ENCODE measurements around the gene WNK1. TPM values are rescaled to one million over a fixed set of nuclear protein-coding genes. Genes with fewer than 3 reads are reported as not detected.
A peak's percentile ranks its signal among the peaks of the same experiment; 100 is the strongest.

Gene WNK1
- total and polyA plus RNA-seq, 2 donors (not counting 3 experiments of a cell fraction or from before 2014, with no cell fraction given): 46.3 to 108 TPM

DNA sequence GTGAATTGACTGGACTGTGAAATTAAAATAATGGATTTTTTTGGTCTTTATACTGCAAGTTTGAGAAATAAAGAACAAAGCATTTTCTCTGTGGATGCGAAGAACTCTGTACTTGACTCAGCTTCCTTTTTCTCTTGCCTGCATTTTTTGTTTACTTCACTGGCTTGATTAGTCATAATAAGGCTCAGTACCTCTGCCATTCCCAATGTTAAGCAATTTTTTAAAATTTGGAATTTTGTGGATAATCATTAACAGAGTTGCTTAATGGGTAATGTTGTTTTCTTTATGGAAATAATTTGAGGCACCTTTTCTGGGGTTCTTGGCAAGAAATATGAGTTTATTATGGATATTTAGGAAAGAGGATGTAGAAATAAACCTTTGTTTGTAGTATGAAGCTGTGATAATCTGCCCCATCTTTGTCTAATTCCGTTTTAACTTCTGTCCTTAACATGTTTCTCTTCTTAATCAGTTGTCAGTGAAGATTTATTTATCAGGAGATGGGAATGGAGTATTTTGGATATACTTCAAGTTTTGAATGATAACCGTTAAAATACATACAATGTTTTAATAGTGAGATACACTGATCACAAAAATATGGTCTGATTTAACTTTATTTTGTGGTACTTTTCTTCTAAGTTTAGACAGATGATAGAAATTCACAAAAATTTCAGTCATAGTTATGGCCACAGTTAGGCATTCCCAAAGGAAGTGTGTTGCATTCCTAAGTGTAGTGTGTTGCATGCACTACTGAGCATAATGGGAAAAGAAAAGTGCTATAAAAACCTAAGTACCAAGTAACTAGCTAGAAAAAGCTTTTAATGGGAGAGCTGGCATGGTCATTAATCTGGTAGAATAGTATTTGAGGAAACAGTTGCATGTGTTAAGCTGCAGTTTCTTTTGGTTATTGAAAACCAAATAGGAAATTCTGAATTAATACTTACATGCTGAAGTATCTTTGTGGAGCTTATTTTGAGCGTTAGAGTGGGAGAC, 27.7 kb downstream of the WNK1 start:
- peak overlapping the region; percentile 61 for H3K9ac ChIP-seq (replicated peaks; ENCODE audit: extremely low read depth, insufficient read depth, low read length)
- intact Hi-C loops (cut with micrococcal nuclease): loop anchor here (2.0 kb wide), 2 partner anchors 15 to 27 kb away; partner anchors contain the start of gene WNK1
- dilution Hi-C loops (cut with MboI; ENCODE audit: extremely low pct_ligation_motif_present, low sequenced_read_pairs): no loop called here
- no peaks in the 10 kb centered on the region for H3K9me3 ChIP-seq (replicated peaks; ENCODE audit: control insufficient read depth, insufficient read depth, low read length)
- H3K9me1 ChIP-seq (replicated peaks; ENCODE audit: control insufficient read depth, extremely low read depth, insufficient read depth, low read length): no peaks in the 10 kb centered on the region
- TSS peak; percentile 23 for BruUV-seq (replicated peaks)
- FAIRE-seq (peak; percentile 73), DNase-seq (ENCODE audit: low read depth, low spot score) (peak; percentile 79)
- no peak overlapping the region for H2AFZ ChIP-seq (ENCODE audit: low read depth, low read length)
- H3K4me1 ChIP-seq (ENCODE audit: control insufficient read depth, extremely low read depth, insufficient read depth, low read length): peaks cover 23% of the 10 kb centered on the region
- H3K27me3 ChIP-seq (ENCODE audit: control insufficient read depth in 2 of 2, insufficient read depth in 2 of 2, low read length in 2 of 2): no peaks in the 10 kb centered on the region
- H3K27ac ChIP-seq (ENCODE audit: insufficient read depth, low read depth, low read length): peak overlapping the region; percentile 72
- H4K20me1 ChIP-seq (replicated peaks; ENCODE audit: control insufficient read depth, extremely low read depth, insufficient read depth, low read length): peaks cover 2% of the 10 kb centered on the region
- peak; percentile 79 for TF ChIP-seq FOS (IDR thresholded peaks at IDR 0.05; ENCODE audit: borderline replicate concordance, insufficient read depth, low read length)
- peak; percentile 27 for TF ChIP-seq JUN (IDR thresholded peaks at IDR 0.05; ENCODE audit: borderline replicate concordance, insufficient read depth, insufficient read length, low read depth)
- TF ChIP-seq, protein P1, sequence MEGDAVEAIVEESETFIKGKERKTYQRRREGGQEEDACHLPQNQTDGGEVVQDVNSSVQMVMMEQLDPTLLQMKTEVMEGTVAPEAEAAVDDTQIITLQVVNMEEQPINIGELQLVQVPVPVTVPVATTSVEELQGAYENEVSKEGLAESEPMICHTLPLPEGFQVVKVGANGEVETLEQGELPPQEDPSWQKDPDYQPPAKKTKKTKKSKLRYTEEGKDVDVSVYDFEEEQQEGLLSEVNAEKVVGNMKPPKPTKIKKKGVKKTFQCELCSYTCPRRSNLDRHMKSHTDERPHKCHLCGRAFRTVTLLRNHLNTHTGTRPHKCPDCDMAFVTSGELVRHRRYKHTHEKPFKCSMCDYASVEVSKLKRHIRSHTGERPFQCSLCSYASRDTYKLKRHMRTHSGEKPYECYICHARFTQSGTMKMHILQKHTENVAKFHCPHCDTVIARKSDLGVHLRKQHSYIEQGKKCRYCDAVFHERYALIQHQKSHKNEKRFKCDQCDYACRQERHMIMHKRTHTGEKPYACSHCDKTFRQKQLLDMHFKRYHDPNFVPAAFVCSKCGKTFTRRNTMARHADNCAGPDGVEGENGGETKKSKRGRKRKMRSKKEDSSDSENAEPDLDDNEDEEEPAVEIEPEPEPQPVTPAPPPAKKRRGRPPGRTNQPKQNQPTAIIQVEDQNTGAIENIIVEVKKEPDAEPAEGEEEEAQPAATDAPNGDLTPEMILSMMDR (IDR thresholded peaks at IDR 0.05; ENCODE audit: extremely low read depth in 1 of 2, insufficient read depth in 1 of 2, low read depth in 1 of 2, low read length in 2 of 2): no peak
- no peaks in the 10 kb centered on the region for H3K36me3 ChIP-seq (ENCODE audit: control insufficient read depth in 2 of 2, extremely low read depth in 1 of 2, insufficient read depth in 2 of 2, low read length in 2 of 2)
- ChIA-PET POLR2A (interaction anchor here (0.7 kb wide), 1 partner anchor 31 kb away, joined by 5 read pairs; no protein-coding TSS in a partner anchor), CTCF (interaction anchor here (0.6 to 4.4 kb wide), 16 partner anchors 8 to 313 kb away, joined by 3 to 28 read pairs (median 5); partner anchors contain the start of gene RAD52)
- peak overlapping the region in 2 of 3 experiments; percentile 17 to 62 for H3K4me3 ChIP-seq (replicated peaks in 1 of 3; ENCODE audit: insufficient read depth in 1 of 3, low read depth in 1 of 3, low read length in 3 of 3)
- peak overlapping the region; percentile 92 for H3K4me2 ChIP-seq (ENCODE audit: insufficient read depth, low read length)
- peaks cover 90% of the 10 kb centered on the region for H3K79me2 ChIP-seq (ENCODE audit: control insufficient read depth, insufficient read depth, low read length)

Data from endothelial cell of umbilical vein (primary cell).